H1 (cell line): ENCODE results near the gene MAPKAP1. TPM values are rescaled to one million over a fixed set of nuclear protein-coding genes. Genes with fewer than 3 reads are reported as not detected.

Experiments
- CTCF ChIA-PET: fragments of 300-600 bp; sonication (Branson Sonifier 250); formaldehyde crosslinking; loops from one replicate; lab custom pipeline; 2021; ENCODE audit not compliant: partially characterized antibody; lab: Charles Lee
- POLR2A ChIA-PET: fragments of 300-600 bp; sonication (Branson Sonifier 250); formaldehyde crosslinking; loops from one replicate; lab custom pipeline; 2021; ENCODE audit warnings: inconsistent platforms; ENCODE audit not compliant: partially characterized antibody; lab: Charles Lee
- DNase-seq, 2 experiments: peaks; one replicate each; pipeline versions ENCODE4 v3.0.0 to v3.0.0-alpha.2; 2010 to 2022; ENCODE audit warnings: low spot score in 2 of 2, low read depth in 1 of 2, mixed read lengths in 1 of 2
- FAIRE-seq: peaks from 2 replicates; lab custom pipeline; 2011; peaks lifted over from hg19 to GRCh38; lab: Jason Lieb, UNC
- H2AFZ ChIP-seq: 2 replicates; pipeline ENCODE4 v1.8.1; 2012; ENCODE audit warnings: low read length, inconsistent platforms
- H2AK5ac ChIP-seq: 2 replicates; pipeline ENCODE4 v1.6.1; 2013; ENCODE audit warnings: low read depth, low read length
- H2BK120ac ChIP-seq: replicated peaks from 2 replicates; pipeline ENCODE3; 2013; ENCODE audit warnings: low read depth, low read length, inconsistent platforms
- H2BK12ac ChIP-seq: 2 replicates; pipeline ENCODE4 v1.6.1; 2013; ENCODE audit warnings: low read depth, low read length
- H2BK15ac ChIP-seq: 2 replicates; pipeline ENCODE4 v1.6.1; 2013; ENCODE audit warnings: low read length
- H2BK20ac ChIP-seq: 2 replicates; pipeline ENCODE4 v1.6.1; 2013; ENCODE audit warnings: low read length
- H2BK5ac ChIP-seq: 2 replicates; pipeline ENCODE4 v1.6.1; 2013; ENCODE audit warnings: low read depth, low read length
- H3K14ac ChIP-seq: 2 replicates; pipeline ENCODE4 v1.6.1; 2013; ENCODE audit warnings: inconsistent platforms; ENCODE audit not compliant: insufficient read length
- H3K18ac ChIP-seq: 2 replicates; pipeline ENCODE4 v1.6.1; 2013; ENCODE audit warnings: low read length; ENCODE audit errors: extremely low read depth
- H3K23ac ChIP-seq: 2 replicates; pipeline ENCODE4 v1.6.1; 2013; ENCODE audit warnings: inconsistent platforms; ENCODE audit not compliant: insufficient read length
- H3K23me2 ChIP-seq: 2 replicates; pipeline ENCODE4 v1.6.1; 2013; ENCODE audit warnings: low read depth, low read length
- H3K27ac ChIP-seq: 2 replicates; pipeline ENCODE4 v1.6.1; 2011; ENCODE audit warnings: low read depth, low read length, inconsistent platforms
- H3K27me3 ChIP-seq, 4 experiments: replicated peaks in 1 of 4; 1 replicate in 1 of 4; 2 replicates in 3 of 4; pipeline versions ENCODE4 v1.6.1 to v1.8.1; 2011 to 2013; ENCODE audit warnings: low read length in 3 of 4, mild to moderate bottlenecking in 3 of 4, inconsistent platforms in 2 of 4, mixed read lengths in 2 of 4, moderate library complexity in 1 of 4; ENCODE audit not compliant: control insufficient read depth in 3 of 4, insufficient read depth in 3 of 4; ENCODE audit errors: extremely low read depth in 1 of 4
- H3K36me3 ChIP-seq, 4 experiments: 2 replicates each; pipeline versions ENCODE4 v1.6.1 to v1.8.1; 2011 to 2013; ENCODE audit warnings: mild to moderate bottlenecking in 4 of 4, low read length in 3 of 4, moderate library complexity in 2 of 4, control low read depth in 1 of 4, inconsistent platforms in 1 of 4; ENCODE audit not compliant: insufficient read depth in 4 of 4, control insufficient read depth in 2 of 4
- H3K4ac ChIP-seq: replicated peaks from 2 replicates; pipeline ENCODE3; 2013; ENCODE audit warnings: low read length, low read depth, mixed read lengths, inconsistent platforms; ENCODE audit not compliant: insufficient read length
- H3K4me1 ChIP-seq, 4 experiments: replicated peaks in 1 of 4; 1 replicate in 1 of 4; 2 replicates in 3 of 4; pipeline versions ENCODE4 v1.6.1 to v1.8.1; 2011 to 2013; ENCODE audit warnings: low read length in 3 of 4, inconsistent platforms in 2 of 4, mixed read lengths in 1 of 4; ENCODE audit not compliant: insufficient read depth in 4 of 4, control insufficient read depth in 3 of 4
- H3K4me2 ChIP-seq, 2 experiments: 2 replicates each; pipeline versions ENCODE4 v1.6.1 to v1.8.1; 2011 to 2013; ENCODE audit warnings: low read depth in 2 of 2, low read length in 2 of 2, control low read depth in 1 of 2, inconsistent platforms in 1 of 2, mild to moderate bottlenecking in 1 of 2; ENCODE audit not compliant: insufficient read depth in 1 of 2
- H3K4me3 ChIP-seq, 4 experiments: fragments of 200-600, 300-600 bp in 1 of 4; sonication (generic), shearing (Covaris generic), sonication (Bioruptor Twin) in 1 of 4; 2 replicates each; pipeline versions ENCODE4 v1.5.1 to v1.8.1; 2011 to 2016; ENCODE audit warnings: low read length in 4 of 4, low read depth in 3 of 4, control low read depth in 2 of 4, inconsistent platforms in 2 of 4, mild to moderate bottlenecking in 2 of 4, mixed read lengths in 1 of 4, moderate library complexity in 1 of 4; ENCODE audit not compliant: insufficient read depth in 2 of 4; ENCODE audit errors: extremely low read depth in 1 of 4
- H3K56ac ChIP-seq: replicated peaks from 2 replicates; pipeline ENCODE3; 2013; ENCODE audit warnings: low read depth, mild to moderate bottlenecking, mixed read lengths, low read length, inconsistent platforms; ENCODE audit not compliant: insufficient read length
- H3K79me1 ChIP-seq: 2 replicates; pipeline ENCODE4 v1.6.1; 2013; ENCODE audit warnings: low read depth, low read length, control low read depth
- H3K79me2 ChIP-seq, 2 experiments: 2 replicates each; pipeline versions ENCODE4 v1.6.1 to v1.8.1; 2012 to 2013; ENCODE audit warnings: low read length in 2 of 2, mild to moderate bottlenecking in 2 of 2, inconsistent platforms in 1 of 2; ENCODE audit not compliant: insufficient read depth in 2 of 2, control insufficient read depth in 1 of 2
- H3K9ac ChIP-seq, 4 experiments: replicated peaks in 1 of 4; 1 replicate in 1 of 4; 2 replicates in 3 of 4; pipeline versions ENCODE4 v1.6.1 to v1.8.1; 2011 to 2013; ENCODE audit warnings: low read depth in 3 of 4, low read length in 3 of 4, control low read depth in 2 of 4, mild to moderate bottlenecking in 2 of 4, moderate library complexity in 2 of 4, inconsistent platforms in 1 of 4; ENCODE audit errors: extremely low read depth in 1 of 4
- H3K9me3 ChIP-seq, 2 experiments: 2 replicates each; pipeline versions ENCODE4 v1.6.1 to v1.8.1; 2012 to 2013; ENCODE audit warnings: mild to moderate bottlenecking in 2 of 2, moderate library complexity in 2 of 2, control low read depth in 1 of 2, inconsistent platforms in 1 of 2, low read depth in 1 of 2, low read length in 1 of 2, mixed read lengths in 1 of 2; ENCODE audit not compliant: insufficient read depth in 2 of 2
- H4K20me1 ChIP-seq, 2 experiments: replicated peaks in 1 of 2; 2 replicates each; pipeline versions ENCODE3 to v1.8.1; 2011 to 2013; ENCODE audit warnings: inconsistent platforms in 2 of 2, low read length in 2 of 2, mild to moderate bottlenecking in 1 of 2; ENCODE audit not compliant: insufficient read depth in 2 of 2, control insufficient read depth in 1 of 2
- H4K5ac ChIP-seq: 2 replicates; pipeline ENCODE4 v1.6.1; 2013; ENCODE audit warnings: low read length, low read depth, mixed read lengths, inconsistent platforms; ENCODE audit not compliant: insufficient read length
- H4K8ac ChIP-seq: 2 replicates; pipeline ENCODE4 v1.8.0; 2013; ENCODE audit warnings: mild to moderate bottlenecking, moderate library complexity, low read length, inconsistent platforms; ENCODE audit not compliant: insufficient read depth; ENCODE audit errors: extremely low read depth
- H4K91ac ChIP-seq: replicated peaks from 2 replicates; pipeline ENCODE3; 2013; ENCODE audit warnings: low read length, mixed read lengths, inconsistent platforms; ENCODE audit not compliant: insufficient read length
- BCL11A ChIP-seq, 2 experiments: IDR thresholded peaks; one replicate each; pipeline ENCODE4 v1.6.1; 2011; ENCODE audit warnings: low read depth in 2 of 2, low read length in 2 of 2, mild to moderate bottlenecking in 2 of 2
- BRCA1 ChIP-seq: IDR thresholded peaks from 2 replicates; pipeline ENCODE4 v1.6.1; 2012; ENCODE audit warnings: low read depth, low read length, improper control_type of control experiment
- CEBPB ChIP-seq: IDR thresholded peaks from 2 replicates; pipeline ENCODE4 v1.6.1; 2012; ENCODE audit warnings: low read depth, low read length
- CHD1 ChIP-seq: IDR thresholded peaks from 2 replicates; pipeline ENCODE4 v1.6.1; 2012; ENCODE audit warnings: low read depth, low read length, improper control_type of control experiment
- CTBP2 ChIP-seq: IDR thresholded peaks from 2 replicates; pipeline ENCODE4 v1.7.0; 2011; ENCODE audit warnings: borderline replicate concordance, mild to moderate bottlenecking, moderate library complexity, mixed read lengths, low read length; ENCODE audit not compliant: insufficient read depth, insufficient read length
- GABPA ChIP-seq: IDR thresholded peaks from 2 replicates; pipeline ENCODE4 v1.6.1; 2011; ENCODE audit warnings: mild to moderate bottlenecking, low read length, moderate library complexity, borderline replicate concordance; ENCODE audit not compliant: insufficient read depth
- KDM1A ChIP-seq: fragments of 200-600, 300-600 bp; sonication (generic); IDR thresholded peaks from 2 replicates; pipeline ENCODE4 v1.7.1; 2016; ENCODE audit warnings: mild to moderate bottlenecking, low read length, borderline replicate concordance
- PHF8 ChIP-seq: fragments of 200-600 bp; sonication (generic); conservative IDR thresholded peaks from 2 replicates; pipeline ENCODE4 v1.7.1; 2012; ENCODE audit warnings: low read depth, mild to moderate bottlenecking, inconsistent platforms, low read length, moderate library complexity
- RFX5 ChIP-seq: IDR thresholded peaks from 2 replicates; pipeline ENCODE4 v1.6.1; 2011; ENCODE audit warnings: low read depth, low read length, improper control_type of control experiment, borderline replicate concordance
- SIN3A ChIP-seq, 2 experiments: IDR thresholded peaks in 1 of 2; conservative IDR thresholded peaks in 1 of 2; 2 replicates each; pipeline ENCODE4 v1.6.1; 2011 to 2012; ENCODE audit warnings: low read length in 2 of 2, improper control_type of control experiment in 1 of 2, low read depth in 1 of 2, mild to moderate bottlenecking in 1 of 2
- SIRT6 ChIP-seq: IDR thresholded peaks from one replicate; pipeline ENCODE4 v1.7.1; 2012; ENCODE audit warnings: low read length, inconsistent platforms
- SP1 ChIP-seq: IDR thresholded peaks from 2 replicates; pipeline ENCODE4 v1.6.1; 2011; ENCODE audit warnings: low read depth, low read length
- SUZ12 ChIP-seq: fragments of 200-600 bp; sonication (generic); IDR thresholded peaks from 2 replicates; pipeline ENCODE4 v1.6.1; 2012; ENCODE audit warnings: mild to moderate bottlenecking, inconsistent platforms, low read length, moderate library complexity, mixed read lengths
- TCF12 ChIP-seq: IDR thresholded peaks from 2 replicates; pipeline ENCODE4 v1.6.1; 2011; ENCODE audit warnings: low read depth, mild to moderate bottlenecking, low read length
- YY1 ChIP-seq: IDR thresholded peaks from 2 replicates; pipeline ENCODE4 v1.6.1; 2011; ENCODE audit warnings: low read depth, mild to moderate bottlenecking, low read length
- WGBS, 2 experiments: shearing (Covaris generic) in 1 of 2; methylation state at CpG; one replicate each; pipeline versions ENCODE4 v1.1.6 to v1.1.7; 2013 to 2015; ENCODE audit warnings: low lambda C conversion rate in 2 of 2, mixed read lengths in 2 of 2, inconsistent platforms in 1 of 2, low coverage in 1 of 2, missing lambda C conversion rate in 1 of 2; ENCODE audit not compliant: insufficient replicate concordance in 2 of 2, insufficient coverage in 1 of 2, insufficient read length in 1 of 2; ENCODE audit errors: extremely low coverage in 1 of 2, missing lambda C conversion rate in 1 of 2; 5-methylcytosine and 5-hydroxymethylcytosine counted together
- polyA plus RNA-seq, 7 experiments: library from polyadenylated mRNA; depleted of rRNA in 3 of 7; stranded (reverse) in 5 of 7; unstranded in 2 of 7; fragments of >200 nt in 5 of 7; fragments of 200-250 nt in 2 of 7; gene quantifications; 1 replicate in 5 of 7; 2 replicates in 1 of 7; 4 replicates in 1 of 7; pipeline versions ENCODE4 v1.2.1 to v1.2.3, GENCODE V29; 2011 to 2013; ENCODE audit warnings: missing spikeins in 2 of 7, mixed read lengths in 2 of 7
- total RNA-seq: library from RNA; stranded (reverse); fragmentation: NEBNext Ultra II Directional; extraction: Animal tissue kit (Norgen Biotek cat#: 25700); gene quantifications from 2 replicates; pipeline ENCODE4 v1.2.1, GENCODE V29; 2021

MAPKAP1 gene
- total and polyA plus RNA-seq, 2 of the 8 experiments (the other 6 are each of a cell fraction or from before 2014, with no cell fraction given) = 79.2 to 140 TPM

DNA sequence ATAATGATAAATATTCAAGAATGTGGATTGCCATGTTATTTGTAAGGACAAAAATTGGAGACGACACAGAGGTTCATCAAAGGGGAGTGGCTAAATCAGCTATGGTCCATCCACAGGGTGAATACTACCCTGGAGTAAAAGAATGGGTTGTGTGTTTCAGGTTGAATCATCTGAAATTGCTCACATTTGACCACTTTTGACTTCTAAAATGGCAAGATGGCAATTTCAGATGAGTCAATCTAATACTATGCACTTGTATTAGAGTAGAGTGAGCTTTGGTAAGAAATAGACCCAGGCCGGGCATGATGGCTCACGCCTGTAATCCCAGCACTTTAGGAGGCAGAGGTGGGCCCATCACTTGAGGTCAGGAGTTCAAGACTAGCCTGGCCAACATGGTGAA, 313.6 kb downstream of the MAPKAP1 start:
- Histone ChIP-seq H4K91ac (no peak overlapping the region), H3K27ac (no peak overlapping the region), H3K36me3 (no peaks in the 10 kb centered on the region), H2AK5ac (no peak overlapping the region), H3K79me1 (no peaks in the 10 kb centered on the region), H2BK120ac (no peak overlapping the region), H4K5ac (no peak overlapping the region), H4K8ac (no peak overlapping the region), H3K18ac (no peak overlapping the region), H3K4me1 (peaks cover 0 to 2% (median 0%) of the 10 kb centered on the region in 4 experiments; a peak in 1 of 7 replicates), H2AFZ (no peak overlapping the region), H3K4me3 (no peak overlapping the region), H3K23me2 (no peaks in the 10 kb centered on the region), H2BK5ac (no peak overlapping the region), H3K14ac (no peak overlapping the region), H3K9me3 (no peaks in the 10 kb centered on the region), H3K9ac (no peak overlapping the region), H3K56ac (no peak overlapping the region), H2BK20ac (no peak overlapping the region), H4K20me1 (no peaks in the 10 kb centered on the region), H3K4me2 (no peak overlapping the region), H3K27me3 (no peaks in the 10 kb centered on the region; a peak in 1 of 7 replicates), H2BK15ac (no peak overlapping the region), H3K4ac (no peak overlapping the region), H3K23ac (no peak overlapping the region), H2BK12ac (no peak overlapping the region), H3K79me2 (no peaks in the 10 kb centered on the region)
- POLR2A ChIA-PET = no interaction called here
- FAIRE-seq (no peak), DNase-seq (no peak)
- 91% methylated on average over 3 of the region's 3 CpGs; no CpG with 5 or more reads in 1 of the 2 experiments for WGBS, 2 experiments
- CTCF ChIA-PET = interaction anchor here (1.6 to 1.9 kb wide), 2 partner anchors 10 to 14 kb away, joined by 4 to 12 read pairs; no protein-coding TSS in a partner anchor
- no peak for TF ChIP-seq SIRT6
- TF ChIP-seq SIN3A (conservative IDR thresholded peaks at IDR 0.05 in 1 of 2, IDR thresholded peaks at IDR 0.05 in 1 of 2; ENCODE audit: low read depth in 1 of 2, low read length in 2 of 2) = no peak
- TF ChIP-seq BCL11A (IDR thresholded peaks at IDR 0.05; ENCODE audit: low read depth in 2 of 2, low read length in 2 of 2) = no peak
- TF ChIP-seq YY1 = no peak
- no peak for TF ChIP-seq PHF8
- TF ChIP-seq CEBPB = no peak
- no peak for TF ChIP-seq CTBP2
- no peak for TF ChIP-seq GABPA
- no peak for TF ChIP-seq KDM1A
- TF ChIP-seq RFX5 = no peak
- no peak for TF ChIP-seq BRCA1
- no peak for TF ChIP-seq SUZ12
- no peak for TF ChIP-seq CHD1
- no peak for TF ChIP-seq SP1
- TF ChIP-seq TCF12 = no peak
